ENCODE data around the gene NFE2. TPM values are rescaled to one million over a fixed set of nuclear protein-coding genes. Genes with fewer than 3 reads are reported as not detected.
"Not testable (repeated sequence)": the region's sequence is repeated elsewhere in the genome, so short reads cannot be mapped to it uniquely, and the experiment has no call there.

Gene NFE2
- total and polyA plus RNA-seq, 4 donors = 3.5 to 38.5 (median 7.4) TPM

- Histone ChIP-seq H3K4me1 (ENCODE audit: control insufficient read depth in 5 of 5, insufficient read depth in 5 of 5, low read length in 5 of 5) (peaks cover 0 to 7% (median 5%) of the 10 kb centered on the region in 5 donors), H3K36me3 (ENCODE audit: control insufficient read depth in 4 of 4, insufficient read depth in 4 of 4, low read length in 4 of 4) (peaks cover 0 to 8% (median 2%) of the 10 kb centered on the region in 4 donors), H3K27me3 (ENCODE audit: control insufficient read depth in 3 of 3, insufficient read depth in 3 of 3, low read length in 2 of 3) (no peaks in the 10 kb centered on the region), H3K9me3 (ENCODE audit: control insufficient read depth in 4 of 4, insufficient read depth in 3 of 4, low read length in 3 of 4) (no peaks in the 10 kb centered on the region), H3K4me3 (no peak overlapping the region), H3K27ac (ENCODE audit: low read depth in 1 of 2, low read length in 1 of 2) (no peak overlapping the region), H3K9ac (ENCODE audit: insufficient read depth in 1 of 2, low read length in 2 of 2) (no peak overlapping the region)
- DNase-seq (no peak), ATAC-seq (ENCODE audit: insufficient read depth, low FRiP score) (no peak)
- 68 to 90% methylated on average over 6 of the region's 6 CpGs for WGBS, 2 donors
- TF ChIP-seq CTCF (IDR thresholded peaks at IDR 0.05; ENCODE audit: control extremely low read depth, extremely low read depth) = no peak
Observed at GRCh38 chr12:54328595-54329337, 28.0 kb upstream of the NFE2 start.

- not testable (repeated sequence) for ATAC-seq (ENCODE audit: insufficient read depth, low FRiP score); DNase-seq; H3K36me3 ChIP-seq (ENCODE audit: control insufficient read depth in 4 of 4, insufficient read depth in 4 of 4, low read length in 4 of 4); H3K27me3 ChIP-seq (ENCODE audit: control insufficient read depth in 3 of 3, insufficient read depth in 3 of 3, low read length in 2 of 3); H3K4me1 ChIP-seq (ENCODE audit: control insufficient read depth in 5 of 5, insufficient read depth in 5 of 5, low read length in 5 of 5); H3K9me3 ChIP-seq (ENCODE audit: control insufficient read depth in 4 of 4, insufficient read depth in 3 of 4, low read length in 3 of 4)
- WGBS, 2 donors = 43 to 48% methylated on average over 22 of the region's 22 CpGs
- Histone ChIP-seq H3K9ac (ENCODE audit: insufficient read depth in 1 of 2, low read length in 2 of 2) (peak overlapping the region; percentile 52 to 100), H3K27ac (ENCODE audit: low read depth in 1 of 2, low read length in 1 of 2) (peak overlapping the region; percentile 77 to 93), H3K4me3 (peak overlapping the region; percentile 76)
Observed at GRCh38 chr12:54325442-54326109, 24.8 kb upstream of the NFE2 start.

GRCh38 chr12:54324617-54325441 is 24.0 kb upstream of the NFE2 start, which contains the start of gene COPZ1:
Gene COPZ1, plus strand, starts transcription at chr12:54325131. Its CDS starts 33 bp downstream, at chr12:54325164.
- H3K4me1 ChIP-seq (ENCODE audit: control insufficient read depth in 5 of 5, insufficient read depth in 5 of 5, low read length in 5 of 5) = peaks cover 0 to 5% (median 5%) of the 10 kb centered on the region in 5 donors
- peak; percentile 72 for TF ChIP-seq CTCF (IDR thresholded peaks at IDR 0.05; ENCODE audit: control extremely low read depth, extremely low read depth)

More at GRCh38 chr12:54324617-54325441, 24.0 kb upstream of the NFE2 start, which contains the start of gene COPZ1:
- 0 to 1% methylated on average over 34 of the region's 34 CpGs for WGBS, 2 donors
- no peaks in the 10 kb centered on the region for H3K27me3 ChIP-seq (ENCODE audit: control insufficient read depth in 3 of 3, insufficient read depth in 3 of 3, low read length in 2 of 3)
- DNase-seq (peak; percentile 98 to 100 (median 100)), ATAC-seq (ENCODE audit: insufficient read depth, low FRiP score) (peak; percentile 96)
- H3K36me3 ChIP-seq (ENCODE audit: control insufficient read depth in 4 of 4, insufficient read depth in 4 of 4, low read length in 4 of 4) = peaks cover 0 to 6% (median 0%) of the 10 kb centered on the region in 4 donors
- peak within 1 kb of the TSS; percentile 77 to 93 for H3K27ac ChIP-seq (ENCODE audit: low read depth in 1 of 2, low read length in 1 of 2)
- peak within 1 kb of the TSS; percentile 76 for H3K4me3 ChIP-seq
- H3K9ac ChIP-seq (ENCODE audit: insufficient read depth in 1 of 2, low read length in 2 of 2) = peak within 1 kb of the TSS; percentile 52 to 100
- no peaks in the 10 kb centered on the region for H3K9me3 ChIP-seq (ENCODE audit: control insufficient read depth in 4 of 4, insufficient read depth in 3 of 4, low read length in 3 of 4)
